H9 (cell line): Measurements from ENCODE around the gene CYTIP. TPM values are rescaled to one million over a fixed set of nuclear protein-coding genes. Genes with fewer than 3 reads are reported as not detected.

Source experiments
- DNase-seq: peaks from one replicate; pipeline ENCODE4 v3.0.0-alpha.2; 2017
- H2AFZ ChIP-seq: one replicate; pipeline ENCODE4 v1.6.1; 2013; ENCODE audit warnings: mild to moderate bottlenecking, low read length, control low read depth, moderate library complexity
- H2AK5ac ChIP-seq: 2 replicates; pipeline ENCODE4 v1.6.1; 2013; ENCODE audit warnings: low read length, control low read depth, mixed read lengths; ENCODE audit not compliant: insufficient read length
- H2BK120ac ChIP-seq: one replicate; pipeline ENCODE4 v1.6.1; 2013; ENCODE audit warnings: low read depth, mild to moderate bottlenecking, low read length, control low read depth, inconsistent platforms; ENCODE audit not compliant: poor library complexity, severe bottlenecking
- H2BK12ac ChIP-seq: 2 replicates; pipeline ENCODE4 v1.6.1; 2013; ENCODE audit warnings: low read length, control low read depth, mixed read lengths, low read depth; ENCODE audit not compliant: insufficient read length
- H2BK15ac ChIP-seq: 2 replicates; pipeline ENCODE4 v1.6.1; 2013; ENCODE audit warnings: low read depth, low read length, control low read depth
- H2BK20ac ChIP-seq: one replicate; pipeline ENCODE4 v1.6.1; 2013; ENCODE audit warnings: low read depth, mild to moderate bottlenecking, low read length, control low read depth, inconsistent platforms; ENCODE audit not compliant: poor library complexity, severe bottlenecking
- H2BK5ac ChIP-seq: 2 replicates; pipeline ENCODE4 v1.6.1; 2013; ENCODE audit warnings: low read length, control low read depth, mixed read lengths; ENCODE audit not compliant: insufficient read length
- H3K14ac ChIP-seq: 2 replicates; pipeline ENCODE4 v1.6.1; 2013; ENCODE audit warnings: low read length, control low read depth; ENCODE audit not compliant: insufficient read depth
- H3K18ac ChIP-seq: 2 replicates; pipeline ENCODE4 v1.6.1; 2013; ENCODE audit warnings: low read depth, mild to moderate bottlenecking, mixed read lengths, low read length, control low read depth; ENCODE audit not compliant: insufficient read length
- H3K23ac ChIP-seq: 2 replicates; pipeline ENCODE4 v1.6.1; 2013; ENCODE audit warnings: low read length, control low read depth, mixed read lengths, low read depth; ENCODE audit not compliant: insufficient read length
- H3K23me2 ChIP-seq: 2 replicates; pipeline ENCODE4 v1.6.1; 2013; ENCODE audit warnings: low read depth, mild to moderate bottlenecking, mixed read lengths, low read length, control low read depth; ENCODE audit not compliant: insufficient read length, poor library complexity, severe bottlenecking
- H3K27ac ChIP-seq: 2 replicates; pipeline ENCODE4 v1.5.1; 2013; ENCODE audit warnings: low read length, control low read depth, mixed read lengths, low read depth; ENCODE audit not compliant: insufficient read length
- H3K27me3 ChIP-seq: 2 replicates; pipeline ENCODE4 v1.6.1; 2013; ENCODE audit warnings: low read length, control low read depth, inconsistent platforms; ENCODE audit not compliant: insufficient read depth
- H3K4ac ChIP-seq: 2 replicates; pipeline ENCODE4 v1.6.1; 2013; ENCODE audit warnings: low read depth, mild to moderate bottlenecking, control low read depth, inconsistent platforms, low read length, moderate library complexity
- H3K4me1 ChIP-seq: 2 replicates; pipeline ENCODE4 v1.6.1; 2013; ENCODE audit warnings: low read length, control low read depth, inconsistent platforms; ENCODE audit not compliant: insufficient read depth
- H3K4me2 ChIP-seq: 2 replicates; pipeline ENCODE4 v1.6.1; 2013; ENCODE audit warnings: low read length, control low read depth, mixed read lengths; ENCODE audit not compliant: insufficient read length, insufficient read depth
- H3K56ac ChIP-seq: 2 replicates; pipeline ENCODE4 v1.6.1; 2013; ENCODE audit warnings: low read depth, mild to moderate bottlenecking, mixed read lengths, low read length, control low read depth; ENCODE audit not compliant: insufficient read length
- H3K79me1 ChIP-seq: 2 replicates; pipeline ENCODE4 v1.6.1; 2013; ENCODE audit warnings: low read depth, mild to moderate bottlenecking, moderate library complexity, low read length, control low read depth, inconsistent platforms; ENCODE audit not compliant: insufficient read depth, poor library complexity, severe bottlenecking
- H3K79me2 ChIP-seq: 2 replicates; pipeline ENCODE4 v1.6.1; 2013; ENCODE audit warnings: low read length, control low read depth, inconsistent platforms; ENCODE audit not compliant: insufficient read depth
- H3K9ac ChIP-seq: 2 replicates; pipeline ENCODE4 v1.6.1; 2013; ENCODE audit warnings: low read length, control low read depth, mixed read lengths; ENCODE audit not compliant: insufficient read length; ENCODE audit errors: extremely low read depth
- H3K9me3 ChIP-seq: one replicate; pipeline ENCODE4 v1.6.1; 2013; ENCODE audit warnings: low read depth, low read length, inconsistent platforms; ENCODE audit not compliant: control insufficient read depth
- H3T11ph ChIP-seq: one replicate; pipeline ENCODE4 v1.6.1; 2013; ENCODE audit warnings: mild to moderate bottlenecking, low read length, control low read depth, inconsistent platforms
- H4K20me1 ChIP-seq: one replicate; pipeline ENCODE4 v1.6.1; 2013; ENCODE audit not compliant: control insufficient read depth, insufficient read length, insufficient read depth
- H4K5ac ChIP-seq: 2 replicates; pipeline ENCODE4 v1.6.1; 2013; ENCODE audit warnings: low read depth, mild to moderate bottlenecking, mixed read lengths, low read length, control low read depth; ENCODE audit not compliant: insufficient read length
- H4K8ac ChIP-seq: replicated peaks from 2 replicates; pipeline ENCODE4 v1.6.1; 2013; ENCODE audit warnings: low read length, control low read depth, mixed read lengths, low read depth; ENCODE audit not compliant: insufficient read length
- H4K91ac ChIP-seq: 2 replicates; pipeline ENCODE4 v1.6.1; 2013; ENCODE audit warnings: low read depth, mild to moderate bottlenecking, moderate library complexity, mixed read lengths, low read length, control low read depth; ENCODE audit not compliant: insufficient read length
- H3K27ac Mint-ChIP-seq, 3 experiments: 2 replicates in 2 of 3; 3 replicates in 1 of 3; pipeline ENCODE4 v1.8.0; 2020 to 2021; ENCODE audit warnings: mixed read lengths in 3 of 3, mild to moderate bottlenecking in 1 of 3, moderate library complexity in 1 of 3
- H3K27me3 Mint-ChIP-seq: 2 replicates; pipeline ENCODE4 v1.8.0; 2021; ENCODE audit warnings: low read depth, mild to moderate bottlenecking, moderate library complexity, mixed read lengths
- H3K36me3 Mint-ChIP-seq, 3 experiments: 2 replicates in 2 of 3; 3 replicates in 1 of 3; pipeline ENCODE4 v1.8.0; 2020 to 2021; ENCODE audit warnings: low read depth in 3 of 3, mixed read lengths in 3 of 3; ENCODE audit not compliant: insufficient read depth in 1 of 3
- H3K4me1 Mint-ChIP-seq, 2 experiments: 2 replicates each; pipeline ENCODE4 v1.8.0; 2020; ENCODE audit warnings: mixed read lengths in 2 of 2
- H3K4me3 Mint-ChIP-seq, 2 experiments: 2 replicates in 1 of 2; 3 replicates in 1 of 2; pipeline ENCODE4 v1.8.0; 2020 to 2021; ENCODE audit warnings: mild to moderate bottlenecking in 2 of 2, mixed read lengths in 2 of 2, moderate library complexity in 1 of 2
- H3K9me3 Mint-ChIP-seq, 2 experiments: 2 replicates in 1 of 2; 3 replicates in 1 of 2; pipeline ENCODE4 v1.8.0; 2020; ENCODE audit warnings: mild to moderate bottlenecking in 2 of 2, mixed read lengths in 2 of 2, moderate library complexity in 1 of 2
- CTCF ChIP-seq: fragments of 200-600 bp; sonication (generic); conservative IDR thresholded peaks from 3 replicates; pipeline ENCODE4 v1.8.0; 2021; ENCODE audit warnings: antibody characterized with exemption, mild to moderate bottlenecking
- WGBS: extraction: QIAGEN DNeasy Blood & Tissue Kit; methylation state at CpG from one replicate; pipeline ENCODE4 v1.1.7; 2013; ENCODE audit warnings: missing lambda C conversion rate, low lambda C conversion rate, mixed read lengths; ENCODE audit not compliant: insufficient read length; ENCODE audit errors: extremely low coverage; 5-methylcytosine and 5-hydroxymethylcytosine counted together
- total RNA-seq: library from RNA; stranded (reverse); gene quantifications from 2 replicates; pipeline ENCODE4 v1.2.1, GENCODE V29; 2021

The CYTIP gene
- total RNA-seq, 1 experiment from 2014 or later: 0.28 TPM

GRCh38 chr2:157395811-157396210 is 48.1 kb downstream of the CYTIP start:
- Mint-ChIP-seq H3K4me3 (no peak overlapping the region), H3K27ac (no peak overlapping the region), H3K27me3 (no peaks in the 10 kb centered on the region), H3K9me3 (peaks cover 0 to 11% of the 10 kb centered on the region in 2 experiments; a peak in 3 of 5 replicates), H3K36me3 (no peaks in the 10 kb centered on the region), H3K4me1 (no peaks in the 10 kb centered on the region)
- H3K56ac ChIP-seq: no peak overlapping the region
- H2BK20ac ChIP-seq: no peak overlapping the region
- H3K23ac ChIP-seq: no peak overlapping the region
- no peak overlapping the region for H3K4ac ChIP-seq
- no peak overlapping the region for H2BK15ac ChIP-seq
- no peaks in the 10 kb centered on the region for H3K23me2 ChIP-seq
- H3K4me1 ChIP-seq: no peaks in the 10 kb centered on the region
- no peak overlapping the region for H2BK12ac ChIP-seq
- no peak overlapping the region for H3K27ac ChIP-seq
- H3K14ac ChIP-seq: no peak overlapping the region
- H3K9me3 ChIP-seq: no peaks in the 10 kb centered on the region
- H3K79me1 ChIP-seq: no peaks in the 10 kb centered on the region
- H4K5ac ChIP-seq: no peak overlapping the region
- H3K4me2 ChIP-seq: no peak overlapping the region
- H3K9ac ChIP-seq: no peak overlapping the region
- no peak overlapping the region for H2BK120ac ChIP-seq
- H3K79me2 ChIP-seq: no peaks in the 10 kb centered on the region
- H3K27me3 ChIP-seq: no peaks in the 10 kb centered on the region
- no peak overlapping the region for H4K8ac ChIP-seq
- H3K18ac ChIP-seq: no peak overlapping the region
- no CpG with 5 or more reads among the region's 3 CpGs for WGBS
- H3T11ph ChIP-seq: no peak overlapping the region
- no peak overlapping the region for H2AFZ ChIP-seq
- no peaks in the 10 kb centered on the region for H4K20me1 ChIP-seq
- no peak overlapping the region for H2AK5ac ChIP-seq
- no peak overlapping the region for H2BK5ac ChIP-seq
- DNase-seq: no peak
- H4K91ac ChIP-seq: no peak overlapping the region
- no peak for TF ChIP-seq CTCF
